ENCODE measurements around the gene PRKCSH.
"Not testable (repeated sequence)": the region's sequence is repeated elsewhere in the genome, so short reads cannot be mapped to it uniquely, and the experiment has no call there.

The PRKCSH gene

DNA sequence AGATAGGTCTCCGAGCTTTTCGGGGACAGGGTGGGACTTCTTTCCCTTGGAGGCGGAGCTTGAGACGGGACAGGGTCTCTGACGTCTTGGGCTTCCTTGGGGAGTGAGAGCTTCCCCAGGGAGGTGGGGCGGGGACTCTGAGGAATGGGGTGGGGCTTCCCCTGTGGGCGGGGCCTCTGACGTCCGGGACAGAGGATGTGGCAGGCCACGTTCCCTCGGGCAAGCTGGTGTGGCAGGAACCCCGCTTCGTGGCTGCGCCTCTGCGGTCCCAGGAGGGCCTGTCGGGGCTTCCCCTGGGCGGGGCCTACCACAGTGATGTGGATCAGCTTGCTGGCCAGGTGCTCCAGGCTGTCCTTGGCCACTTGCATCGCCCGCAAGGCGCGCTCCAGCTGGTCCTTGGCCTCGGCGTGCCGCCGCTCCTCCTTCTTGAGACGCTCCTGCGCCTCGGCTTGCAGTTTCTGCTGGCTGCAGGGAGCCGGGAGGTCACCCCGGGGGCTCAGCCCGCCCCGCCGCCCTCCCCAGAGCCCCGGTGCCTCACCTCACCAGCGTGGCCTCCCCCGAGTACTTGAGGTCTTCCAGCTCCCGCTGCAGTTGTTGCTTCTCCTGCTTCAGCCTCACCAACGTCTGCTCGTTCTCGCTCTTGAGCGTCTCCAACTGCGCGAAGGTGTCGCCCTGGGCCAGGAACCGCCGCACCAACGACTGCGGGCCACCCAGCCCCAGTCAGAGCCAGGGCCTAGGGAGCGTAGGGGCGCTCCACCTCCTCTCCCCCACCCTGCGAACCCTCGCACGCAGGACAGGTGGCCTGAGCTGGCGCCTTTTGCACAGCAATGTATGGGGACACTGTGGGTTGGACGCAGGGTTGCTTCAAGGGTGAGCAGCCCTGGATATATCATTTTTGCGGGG is 13.0 kb upstream of the PRKCSH start:
- TF ChIP-seq, protein P1, sequence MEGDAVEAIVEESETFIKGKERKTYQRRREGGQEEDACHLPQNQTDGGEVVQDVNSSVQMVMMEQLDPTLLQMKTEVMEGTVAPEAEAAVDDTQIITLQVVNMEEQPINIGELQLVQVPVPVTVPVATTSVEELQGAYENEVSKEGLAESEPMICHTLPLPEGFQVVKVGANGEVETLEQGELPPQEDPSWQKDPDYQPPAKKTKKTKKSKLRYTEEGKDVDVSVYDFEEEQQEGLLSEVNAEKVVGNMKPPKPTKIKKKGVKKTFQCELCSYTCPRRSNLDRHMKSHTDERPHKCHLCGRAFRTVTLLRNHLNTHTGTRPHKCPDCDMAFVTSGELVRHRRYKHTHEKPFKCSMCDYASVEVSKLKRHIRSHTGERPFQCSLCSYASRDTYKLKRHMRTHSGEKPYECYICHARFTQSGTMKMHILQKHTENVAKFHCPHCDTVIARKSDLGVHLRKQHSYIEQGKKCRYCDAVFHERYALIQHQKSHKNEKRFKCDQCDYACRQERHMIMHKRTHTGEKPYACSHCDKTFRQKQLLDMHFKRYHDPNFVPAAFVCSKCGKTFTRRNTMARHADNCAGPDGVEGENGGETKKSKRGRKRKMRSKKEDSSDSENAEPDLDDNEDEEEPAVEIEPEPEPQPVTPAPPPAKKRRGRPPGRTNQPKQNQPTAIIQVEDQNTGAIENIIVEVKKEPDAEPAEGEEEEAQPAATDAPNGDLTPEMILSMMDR (IDR thresholded peaks at IDR 0.05; ENCODE audit: low read depth, low read length, missing control alignments) = no peak
- in situ Hi-C loops (cut with HindIII; ENCODE audit: low pct_ligation_motif_present, low sequenced_read_pairs) = no loop called here
- Histone ChIP-seq H3K27ac (no peak overlapping the region), H3K36me3 (replicated peaks) (no peaks in the 10 kb centered on the region), H3K4me3 (ENCODE audit: low read depth, low read length) (peak overlapping the region; percentile 12), H3K27me3 (replicated peaks) (peaks cover 48% of the 10 kb centered on the region)
- peak; percentile 33 for DNase-seq

DNA sequence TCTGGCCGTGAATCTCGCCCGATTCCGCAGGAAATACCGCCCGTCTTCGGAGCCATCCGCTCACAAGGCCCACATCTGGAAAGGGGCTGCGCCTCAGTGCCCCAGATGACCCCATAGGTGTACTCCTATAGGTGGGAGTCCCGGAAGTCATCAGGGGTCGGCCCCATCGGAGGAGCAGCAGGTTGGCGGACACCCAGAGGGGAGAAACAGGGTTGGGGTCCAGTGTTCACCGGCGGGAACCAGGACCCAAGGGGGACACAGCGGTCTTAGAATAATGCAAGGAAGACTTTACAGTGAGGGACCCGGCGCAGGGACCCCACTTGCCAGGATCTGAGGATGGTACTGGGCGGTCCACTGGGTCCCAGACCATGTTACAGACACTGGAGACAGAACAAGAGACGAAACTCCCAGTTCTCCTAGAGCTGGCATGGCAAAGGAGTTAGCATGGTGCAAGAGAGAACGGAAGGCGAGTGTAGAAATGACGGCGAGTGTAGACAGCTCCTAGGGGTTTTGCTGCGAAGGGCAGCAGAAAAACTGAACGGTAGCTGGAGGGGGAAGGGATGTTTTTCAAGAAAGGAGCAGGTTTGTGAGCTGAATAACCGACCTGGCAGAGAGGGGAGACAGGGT is 12.2 kb upstream of the PRKCSH start:
- H3K36me3 ChIP-seq (replicated peaks) = no peaks in the 10 kb centered on the region
- H3K4me3 ChIP-seq (ENCODE audit: low read depth, low read length) = no peak overlapping the region
- in situ Hi-C loops (cut with HindIII; ENCODE audit: low pct_ligation_motif_present, low sequenced_read_pairs) = no loop called here
- no peak for DNase-seq
- H3K27ac ChIP-seq = no peak overlapping the region
- H3K27me3 ChIP-seq (replicated peaks) = peaks cover 42% of the 10 kb centered on the region
- TF ChIP-seq, protein P1 (IDR thresholded peaks at IDR 0.05; ENCODE audit: low read depth, low read length, missing control alignments) = no peak

DNA sequence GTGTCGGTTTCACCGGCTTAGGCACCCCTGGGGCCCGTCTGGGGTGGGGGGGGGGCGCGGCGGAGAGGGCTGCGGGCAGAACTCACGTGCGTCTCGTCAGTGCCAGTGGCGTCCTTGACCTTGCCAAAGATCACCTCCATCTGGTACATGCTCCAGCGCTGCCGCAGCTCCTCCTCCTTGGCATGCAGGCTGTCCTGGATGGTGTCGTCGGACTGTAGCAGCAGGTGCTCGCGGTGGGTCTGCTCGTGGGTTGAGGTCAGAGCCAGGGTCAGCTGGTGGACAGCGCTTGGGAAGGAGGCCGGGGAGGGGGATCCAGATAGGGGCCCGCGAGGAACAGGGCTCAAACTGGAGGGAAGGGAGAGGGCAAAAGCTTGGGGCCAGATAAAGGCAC is 11.6 kb upstream of the PRKCSH start:
- in situ Hi-C loops (cut with HindIII; ENCODE audit: low pct_ligation_motif_present, low sequenced_read_pairs) = no loop called here
- H3K27ac ChIP-seq = no peak overlapping the region

DNA sequence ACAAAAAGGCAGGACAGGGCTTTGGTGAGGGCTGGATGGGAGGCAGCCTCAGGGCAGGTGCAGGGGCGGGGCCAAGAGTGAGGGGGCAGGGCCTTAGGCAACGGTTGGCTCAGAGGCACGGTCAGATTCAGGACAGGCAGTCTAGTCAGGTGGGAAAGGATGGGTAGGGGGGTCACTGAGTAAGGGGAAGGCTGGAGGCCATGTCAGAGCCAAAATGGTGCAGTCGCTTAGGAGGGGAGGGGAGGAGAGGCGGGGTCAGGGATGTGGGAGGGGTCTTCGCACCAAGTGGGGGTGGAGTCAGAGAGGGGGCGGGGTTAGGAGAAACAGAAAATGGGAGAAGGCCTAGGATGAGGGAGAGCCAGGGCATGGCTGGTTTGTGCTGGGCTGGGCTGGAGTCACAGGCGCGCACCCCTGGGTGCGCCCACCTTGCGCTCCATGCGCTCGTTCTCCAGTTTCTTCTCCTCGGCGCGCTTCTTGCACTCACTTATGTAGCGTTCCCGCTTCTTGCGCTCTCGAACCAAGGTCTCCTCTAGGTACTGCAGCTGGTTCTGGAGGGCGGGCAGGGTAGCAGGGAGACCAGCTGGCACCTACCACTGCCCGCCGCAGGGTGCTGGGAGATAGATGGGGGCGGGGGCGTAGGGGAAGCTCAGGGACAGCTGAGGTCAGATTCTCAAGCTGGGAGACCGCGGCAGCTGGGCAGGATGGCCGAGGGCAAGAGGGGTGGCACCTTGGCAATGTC is 9.5 kb upstream of the PRKCSH start:
- TF ChIP-seq, protein P1 (IDR thresholded peaks at IDR 0.05; ENCODE audit: low read depth, low read length, missing control alignments) = no peak
- in situ Hi-C loops (cut with HindIII; ENCODE audit: low pct_ligation_motif_present, low sequenced_read_pairs) = no loop called here
- Histone ChIP-seq H3K4me3 (ENCODE audit: low read depth, low read length) (no peak overlapping the region), H3K36me3 (replicated peaks) (no peaks in the 10 kb centered on the region), H3K27ac (no peak overlapping the region), H3K27me3 (replicated peaks) (peaks cover 20% of the 10 kb centered on the region)
- no peak for DNase-seq

More for the DNA sequence above, 11.6 kb upstream of the PRKCSH start:
- TF ChIP-seq, protein P1 (IDR thresholded peaks at IDR 0.05; ENCODE audit: low read depth, low read length, missing control alignments) = no peak
- H3K27me3 ChIP-seq (replicated peaks) = peaks cover 37% of the 10 kb centered on the region
- no peak for DNase-seq
- no peaks in the 10 kb centered on the region for H3K36me3 ChIP-seq (replicated peaks)
- H3K4me3 ChIP-seq (ENCODE audit: low read depth, low read length) = no peak overlapping the region

DNA sequence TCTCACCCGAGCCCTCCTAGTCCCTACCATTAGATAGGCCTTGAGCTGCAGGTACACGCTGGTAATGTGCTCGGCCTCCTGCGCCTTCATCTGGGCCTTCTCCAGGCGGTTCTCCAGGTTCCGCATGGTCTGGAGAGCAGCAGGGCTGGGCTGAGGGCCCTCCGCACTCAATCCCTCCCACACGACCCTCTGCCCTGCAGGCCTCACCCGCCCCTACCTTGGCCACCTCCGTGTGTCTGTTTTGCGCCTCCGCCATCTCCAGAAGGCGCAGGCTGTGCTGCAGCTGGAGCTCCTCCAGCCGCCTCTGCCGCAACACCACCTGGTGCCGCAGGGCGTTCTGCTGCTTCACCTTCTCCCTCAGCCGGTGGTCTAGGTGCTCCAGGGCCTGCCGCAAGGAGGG is 8.8 kb upstream of the PRKCSH start:
- Histone ChIP-seq H3K27ac (no peak overlapping the region), H3K36me3 (replicated peaks) (no peaks in the 10 kb centered on the region), H3K4me3 (ENCODE audit: low read depth, low read length) (no peak overlapping the region), H3K27me3 (replicated peaks) (peaks cover 17% of the 10 kb centered on the region)
- TF ChIP-seq, protein P1 (IDR thresholded peaks at IDR 0.05; ENCODE audit: low read depth, low read length, missing control alignments) = no peak
- in situ Hi-C loops (cut with HindIII; ENCODE audit: low pct_ligation_motif_present, low sequenced_read_pairs) = no loop called here
- DNase-seq = no peak

DNA sequence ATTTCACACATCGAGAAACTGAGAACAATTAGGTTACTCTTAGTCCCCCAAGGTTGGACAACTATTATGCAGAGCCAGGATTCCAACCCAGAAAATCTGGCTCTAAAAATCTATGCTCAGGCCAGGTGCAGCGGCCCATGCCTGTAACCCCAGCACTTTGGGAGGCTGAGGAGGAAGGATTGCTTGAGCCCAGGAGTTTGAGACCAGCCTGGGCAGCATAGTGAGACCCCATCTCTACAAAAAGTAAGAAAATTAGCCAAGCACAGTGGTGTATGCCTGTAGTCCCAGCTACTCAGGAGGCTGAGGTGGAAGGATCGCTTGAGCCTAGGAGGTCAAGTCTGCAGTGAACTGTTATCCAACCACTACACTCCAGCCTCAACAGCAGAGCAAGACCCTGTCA is 1.9 kb upstream of the PRKCSH start:
- DNase-seq; H3K4me3 ChIP-seq (ENCODE audit: low read depth, low read length); in situ Hi-C loops (cut with HindIII; ENCODE audit: low pct_ligation_motif_present, low sequenced_read_pairs); H3K27ac ChIP-seq; H3K27me3 ChIP-seq (replicated peaks): not testable (repeated sequence)
- peaks cover 16% of the 10 kb centered on the region for H3K36me3 ChIP-seq (replicated peaks)
